Coronary artery (tissue), 2 donors: ENCODE data around the gene CEBPB.

Source experiments
- DNase-seq: peaks from one replicate; pipeline ENCODE4 v3.0.0-alpha.2; 2017; ENCODE audit warnings: low spot score
- H3K27ac ChIP-seq, 2 donors: fragments of 200-600 bp; sonication (generic); one replicate each; pipeline ENCODE4 v1.5.1; 2016 to 2019
- H3K4me3 ChIP-seq: fragments of 200-600 bp; sonication (generic); 2 replicates; pipeline ENCODE4 v1.5.1; 2016; ENCODE audit warnings: mild to moderate bottlenecking, moderate library complexity
- CTCF ChIP-seq: fragments of 200-600 bp; sonication (generic); IDR thresholded peaks from one replicate; pipeline ENCODE4 v1.5.1; 2019; ENCODE audit warnings: antibody characterized with exemption

The CEBPB gene

DNA sequence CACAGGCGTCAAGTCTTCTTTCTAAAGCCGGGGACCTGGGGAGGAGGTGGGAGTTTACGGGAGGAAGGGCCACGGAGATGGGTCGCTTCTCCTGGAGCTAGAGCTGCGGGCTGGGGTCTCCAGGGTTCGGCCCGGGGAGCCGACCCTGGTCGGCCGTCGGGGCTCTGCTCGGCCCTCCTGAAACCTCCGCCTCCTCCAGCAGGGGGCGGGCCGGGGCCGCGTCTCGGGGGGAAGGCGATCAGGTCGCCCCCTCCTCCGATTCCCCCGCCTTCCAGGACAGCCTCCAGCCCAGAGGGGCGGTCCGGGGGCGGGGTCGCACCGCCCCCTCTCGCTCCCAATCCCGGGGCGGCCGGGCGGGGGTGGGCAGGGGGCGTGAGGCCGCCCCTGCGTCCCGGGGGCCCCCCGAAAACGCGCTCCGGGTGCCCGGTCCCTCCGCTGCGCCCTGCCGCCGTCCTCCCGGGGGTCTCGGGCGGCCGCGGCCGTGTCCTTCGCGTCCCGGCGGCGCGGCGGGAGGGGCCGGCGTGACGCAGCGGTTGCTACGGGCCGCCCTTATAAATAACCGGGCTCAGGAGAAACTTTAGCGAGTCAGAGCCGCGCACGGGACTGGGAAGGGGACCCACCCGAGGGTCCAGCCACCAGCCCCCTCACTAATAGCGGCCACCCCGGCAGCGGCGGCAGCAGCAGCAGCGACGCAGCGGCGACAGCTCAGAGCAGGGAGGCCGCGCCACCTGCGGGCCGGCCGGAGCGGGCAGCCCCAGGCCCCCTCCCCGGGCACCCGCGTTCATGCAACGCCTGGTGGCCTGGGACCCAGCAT lies at the start of gene CEBPB:
Gene CEBPB (plus strand): TSS at position 580 of the 814 bp plus-strand sequence. CDS start 204 bp downstream, at position 784.
- peak within 1 kb of the TSS; percentile 99 for H3K27ac ChIP-seq
- peak; percentile 95 for DNase-seq
- peak; percentile 83 for TF ChIP-seq CTCF
- H3K4me3 ChIP-seq: peak within 1 kb of the TSS; percentile 89

DNA sequence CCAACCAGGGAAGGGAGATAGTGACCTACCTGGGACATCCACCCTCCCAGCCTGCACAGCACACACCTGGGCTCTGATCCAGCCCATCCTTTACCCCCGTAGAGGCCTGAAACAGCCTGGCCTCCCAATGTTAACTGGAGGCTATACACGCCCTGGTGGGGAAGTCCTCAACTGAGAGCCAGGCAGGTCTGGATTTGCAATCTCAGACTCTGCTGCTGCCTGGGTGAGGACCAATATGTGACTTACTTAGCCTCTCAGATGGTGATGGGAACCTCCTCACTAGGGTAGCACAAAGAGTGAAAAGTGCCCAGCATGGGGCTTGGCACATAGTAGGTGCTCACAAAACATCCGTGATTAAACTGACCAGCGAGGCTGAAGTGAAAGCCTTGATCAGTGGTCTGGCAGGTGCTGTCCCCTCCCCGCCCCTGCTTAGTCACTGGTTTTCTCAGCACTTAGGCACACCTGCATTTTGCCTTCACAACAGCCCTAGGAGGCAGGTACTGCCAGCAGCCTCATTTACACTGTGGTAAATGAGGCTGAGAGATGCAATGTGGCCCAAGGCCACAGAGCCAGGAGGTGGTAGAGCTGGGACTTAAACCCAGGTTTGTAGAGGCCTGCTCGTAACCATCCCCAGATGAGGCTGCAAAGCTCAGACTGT lies 49.5 kb upstream of the CEBPB start:
- no peak for TF ChIP-seq CTCF
- H3K4me3 ChIP-seq: no peak overlapping the region
- DNase-seq: no peak
- H3K27ac ChIP-seq: no peak overlapping the region

DNA sequence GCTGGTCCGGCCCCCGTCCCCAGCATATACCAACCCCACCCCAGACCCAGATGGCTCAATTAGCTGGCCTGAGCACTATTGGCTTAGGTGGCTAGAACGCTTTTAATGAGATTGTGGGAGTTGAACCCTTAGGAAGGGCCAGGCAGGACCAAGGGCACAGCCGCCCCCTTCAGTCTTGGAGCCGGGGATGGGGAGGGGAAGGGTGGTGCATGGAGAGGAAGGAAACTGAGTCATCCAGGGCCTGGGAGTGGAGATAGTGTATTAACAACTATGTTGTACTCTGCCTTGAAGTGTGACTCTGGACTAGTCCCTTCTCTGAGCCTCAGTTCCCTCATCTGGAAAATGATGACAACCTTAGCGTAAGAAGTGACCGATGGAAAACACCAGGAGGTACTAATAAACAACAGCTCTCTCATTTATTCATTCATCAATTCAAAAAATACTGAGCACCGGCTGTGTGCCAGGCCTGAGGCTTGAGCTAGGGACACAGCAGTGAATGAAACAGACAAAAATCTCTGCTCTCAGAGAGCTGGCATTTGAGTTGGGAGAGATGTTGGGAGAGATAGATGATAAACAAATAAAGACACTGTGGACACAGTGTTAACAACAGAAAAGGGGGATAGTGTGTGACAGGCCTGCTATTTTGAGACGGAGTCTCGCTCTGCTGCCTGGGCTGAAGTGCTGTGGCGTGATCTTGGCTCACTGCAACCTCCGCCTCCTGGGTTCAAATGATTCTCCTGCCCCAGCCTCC lies 48.6 kb upstream of the CEBPB start:
- no peak for TF ChIP-seq CTCF
- no peak overlapping the region for H3K4me3 ChIP-seq
- H3K27ac ChIP-seq: no peak overlapping the region
- DNase-seq: no peak

DNA sequence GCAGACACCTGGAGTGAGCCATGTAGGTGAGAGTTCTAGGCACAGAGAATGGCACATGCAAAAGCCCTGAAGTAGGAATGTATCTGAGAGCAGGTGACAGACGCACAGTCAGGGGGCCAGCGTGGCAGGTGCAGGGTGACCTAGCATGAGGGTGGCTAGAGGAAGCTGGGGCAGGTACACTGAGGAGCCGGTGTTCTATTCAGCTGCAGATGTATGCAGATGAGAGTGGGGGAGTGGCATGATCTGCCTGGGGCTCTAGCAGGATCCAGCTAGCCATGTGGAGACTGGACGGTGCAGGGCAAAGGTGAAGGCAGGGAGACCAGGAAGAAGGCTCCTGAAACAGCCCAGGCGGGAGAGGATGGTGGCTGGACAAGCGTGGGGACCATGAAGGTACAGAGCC lies 47.8 kb upstream of the CEBPB start:
- TF ChIP-seq CTCF: no peak
- no peak for DNase-seq
- Histone ChIP-seq H3K27ac (no peak overlapping the region), H3K4me3 (no peak overlapping the region)

- Histone ChIP-seq H3K4me3 (no peak overlapping the region), H3K27ac (peak overlapping the region in 1 of 2 donors; percentile 60)
- TF ChIP-seq CTCF: no peak
- DNase-seq: no peak
These were observed 46.3 kb upstream of the CEBPB start for GRCh38 chr20:50144362-50144761.

- Histone ChIP-seq H3K4me3 (no peak overlapping the region), H3K27ac (no peak overlapping the region)
- no peak for DNase-seq
- no peak for TF ChIP-seq CTCF
These were observed 45.1 kb upstream of the CEBPB start for GRCh38 chr20:50145566-50145965.
